ENCODE measurements around the gene CITED4. TPM values are rescaled to one million over a fixed set of nuclear protein-coding genes. Genes with fewer than 3 reads are reported as not detected.

Gene CITED4
- total and polyA plus RNA-seq, 2 donors (not counting 1 experiment from before 2014, with no cell fraction given): 0.20 to 1.7 TPM

- no peak for DNase-seq (ENCODE audit: low read depth in 2 of 2)
- no peaks in the 10 kb centered on the region for H3K36me3 ChIP-seq (ENCODE audit: control insufficient read depth, insufficient read depth, low read length)
- no peak overlapping the region for H2AFZ ChIP-seq (ENCODE audit: low read length)
- no peak overlapping the region for H3K4me2 ChIP-seq (ENCODE audit: extremely low read depth, insufficient read depth, low read length)
- H3K4me1 ChIP-seq (ENCODE audit: control insufficient read depth, extremely low read depth, insufficient read depth, low read length): no peaks in the 10 kb centered on the region
- H3K27me3 ChIP-seq (ENCODE audit: control insufficient read depth, insufficient read depth, low read length): peaks cover 2% of the 10 kb centered on the region
- H4K20me1 ChIP-seq (ENCODE audit: control insufficient read depth, extremely low read depth, insufficient read depth, low read length): no peaks in the 10 kb centered on the region
- H3K9me3 ChIP-seq (ENCODE audit: control insufficient read depth, insufficient read depth, low read depth, low read length): no peaks in the 10 kb centered on the region
- H3K4me3 ChIP-seq (replicated peaks in 1 of 4; ENCODE audit: control extremely low read depth in 1 of 4, insufficient read depth in 1 of 4, low read depth in 3 of 4, low read length in 4 of 4): no peak overlapping the region
- no peak overlapping the region for H3K27ac ChIP-seq (ENCODE audit: insufficient read depth, low read length)
- TF ChIP-seq, protein P1, sequence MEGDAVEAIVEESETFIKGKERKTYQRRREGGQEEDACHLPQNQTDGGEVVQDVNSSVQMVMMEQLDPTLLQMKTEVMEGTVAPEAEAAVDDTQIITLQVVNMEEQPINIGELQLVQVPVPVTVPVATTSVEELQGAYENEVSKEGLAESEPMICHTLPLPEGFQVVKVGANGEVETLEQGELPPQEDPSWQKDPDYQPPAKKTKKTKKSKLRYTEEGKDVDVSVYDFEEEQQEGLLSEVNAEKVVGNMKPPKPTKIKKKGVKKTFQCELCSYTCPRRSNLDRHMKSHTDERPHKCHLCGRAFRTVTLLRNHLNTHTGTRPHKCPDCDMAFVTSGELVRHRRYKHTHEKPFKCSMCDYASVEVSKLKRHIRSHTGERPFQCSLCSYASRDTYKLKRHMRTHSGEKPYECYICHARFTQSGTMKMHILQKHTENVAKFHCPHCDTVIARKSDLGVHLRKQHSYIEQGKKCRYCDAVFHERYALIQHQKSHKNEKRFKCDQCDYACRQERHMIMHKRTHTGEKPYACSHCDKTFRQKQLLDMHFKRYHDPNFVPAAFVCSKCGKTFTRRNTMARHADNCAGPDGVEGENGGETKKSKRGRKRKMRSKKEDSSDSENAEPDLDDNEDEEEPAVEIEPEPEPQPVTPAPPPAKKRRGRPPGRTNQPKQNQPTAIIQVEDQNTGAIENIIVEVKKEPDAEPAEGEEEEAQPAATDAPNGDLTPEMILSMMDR (conservative IDR thresholded peaks at IDR 0.05 in 1 of 2, IDR thresholded peaks at IDR 0.05 in 1 of 2; ENCODE audit: low read depth in 1 of 2, low read length in 2 of 2): no peak
- TF ChIP-seq EZH2 (IDR thresholded peaks at IDR 0.05; ENCODE audit: low read length, missing control alignments): no peak
- H3K79me2 ChIP-seq (ENCODE audit: control insufficient read depth, insufficient read depth, low read length): no peaks in the 10 kb centered on the region
- H3K9ac ChIP-seq (ENCODE audit: insufficient read depth, low read length): no peak overlapping the region
These were observed 4.4 kb downstream of the CITED4 start for GRCh38 chr1:40857737-40858136.

DNA sequence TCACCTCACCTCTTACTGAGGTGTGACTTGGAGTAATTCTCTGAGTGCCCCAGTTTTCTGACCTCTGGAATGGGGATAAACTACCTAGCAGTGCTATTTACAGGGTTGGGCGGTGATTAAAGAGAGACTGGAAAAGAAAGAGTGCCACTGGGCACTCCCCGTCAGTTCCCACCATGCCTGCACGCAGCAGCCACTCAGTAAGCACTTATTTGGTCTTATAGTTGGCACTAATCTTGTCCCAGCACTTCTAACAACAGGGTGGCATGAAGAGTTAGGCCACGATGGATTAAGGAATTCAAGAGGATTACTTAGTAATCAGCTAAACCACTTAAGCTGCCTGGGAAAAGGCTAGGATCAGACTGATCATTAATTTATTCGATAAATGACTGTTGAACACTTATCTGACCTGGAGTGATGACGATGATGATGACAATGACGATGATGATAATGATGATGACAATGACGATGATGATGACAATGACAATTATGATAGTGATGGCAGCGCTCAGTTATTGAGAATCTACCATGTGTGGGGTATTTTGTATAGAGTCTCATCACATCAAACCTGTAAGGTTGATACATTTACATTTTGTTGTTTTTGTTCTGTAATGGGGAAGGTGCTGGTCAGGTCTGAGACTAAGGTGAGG, 5.4 kb downstream of the CITED4 start:
- no peak overlapping the region for H3K4me3 ChIP-seq (replicated peaks in 1 of 4; ENCODE audit: control extremely low read depth in 1 of 4, insufficient read depth in 1 of 4, low read depth in 3 of 4, low read length in 4 of 4)
- no peak overlapping the region for H3K9ac ChIP-seq (ENCODE audit: insufficient read depth, low read length)
- TF ChIP-seq, protein P1 (conservative IDR thresholded peaks at IDR 0.05 in 1 of 2, IDR thresholded peaks at IDR 0.05 in 1 of 2; ENCODE audit: low read depth in 1 of 2, low read length in 2 of 2): no peak
- TF ChIP-seq EZH2 (IDR thresholded peaks at IDR 0.05; ENCODE audit: low read length, missing control alignments): no peak
- H3K9me3 ChIP-seq (ENCODE audit: control insufficient read depth, insufficient read depth, low read depth, low read length): no peaks in the 10 kb centered on the region
- H3K36me3 ChIP-seq (ENCODE audit: control insufficient read depth, insufficient read depth, low read length): no peaks in the 10 kb centered on the region
- no peak for DNase-seq (ENCODE audit: low read depth in 2 of 2)
- no peak overlapping the region for H3K27ac ChIP-seq (ENCODE audit: insufficient read depth, low read length)
- peaks cover 2% of the 10 kb centered on the region for H3K27me3 ChIP-seq (ENCODE audit: control insufficient read depth, insufficient read depth, low read length)
- no peaks in the 10 kb centered on the region for H3K79me2 ChIP-seq (ENCODE audit: control insufficient read depth, insufficient read depth, low read length)
- H4K20me1 ChIP-seq (ENCODE audit: control insufficient read depth, extremely low read depth, insufficient read depth, low read length): no peaks in the 10 kb centered on the region
- H3K4me1 ChIP-seq (ENCODE audit: control insufficient read depth, extremely low read depth, insufficient read depth, low read length): no peaks in the 10 kb centered on the region
- H2AFZ ChIP-seq (ENCODE audit: low read length): no peak overlapping the region
- no peak overlapping the region for H3K4me2 ChIP-seq (ENCODE audit: extremely low read depth, insufficient read depth, low read length)

DNA sequence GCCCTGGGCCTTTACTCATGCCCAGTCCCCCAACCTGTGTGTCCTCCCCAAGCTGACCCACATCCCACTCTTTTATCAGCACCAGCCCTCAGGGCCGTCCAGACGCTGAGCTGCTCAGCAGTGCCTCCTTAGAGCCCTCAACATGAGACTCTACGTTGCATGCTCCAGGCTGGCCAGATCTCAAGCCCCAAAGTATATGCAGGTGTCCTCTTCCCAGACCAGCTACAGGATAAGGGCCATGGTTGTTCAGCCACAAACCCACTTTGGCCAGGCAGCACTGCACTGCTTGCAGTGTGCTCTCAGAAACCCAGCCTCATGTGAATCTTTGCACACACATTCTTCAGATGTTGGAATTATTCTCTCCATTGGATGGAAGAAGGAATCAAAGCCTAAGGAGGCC, 6.0 kb downstream of the CITED4 start:
- no peak overlapping the region for H2AFZ ChIP-seq (ENCODE audit: low read length)
- no peaks in the 10 kb centered on the region for H3K36me3 ChIP-seq (ENCODE audit: control insufficient read depth, insufficient read depth, low read length)
- H3K9ac ChIP-seq (ENCODE audit: insufficient read depth, low read length): no peak overlapping the region
- DNase-seq (ENCODE audit: low read depth in 2 of 2): no peak
- H3K27ac ChIP-seq (ENCODE audit: insufficient read depth, low read length): no peak overlapping the region
- TF ChIP-seq, protein P1 (conservative IDR thresholded peaks at IDR 0.05 in 1 of 2, IDR thresholded peaks at IDR 0.05 in 1 of 2; ENCODE audit: low read depth in 1 of 2, low read length in 2 of 2): no peak
- no peak for TF ChIP-seq EZH2 (IDR thresholded peaks at IDR 0.05; ENCODE audit: low read length, missing control alignments)
- peaks cover 2% of the 10 kb centered on the region for H3K27me3 ChIP-seq (ENCODE audit: control insufficient read depth, insufficient read depth, low read length)
- H4K20me1 ChIP-seq (ENCODE audit: control insufficient read depth, extremely low read depth, insufficient read depth, low read length): no peaks in the 10 kb centered on the region
- H3K4me3 ChIP-seq (replicated peaks in 1 of 4; ENCODE audit: control extremely low read depth in 1 of 4, insufficient read depth in 1 of 4, low read depth in 3 of 4, low read length in 4 of 4): no peak overlapping the region
- H3K79me2 ChIP-seq (ENCODE audit: control insufficient read depth, insufficient read depth, low read length): no peaks in the 10 kb centered on the region
- no peaks in the 10 kb centered on the region for H3K4me1 ChIP-seq (ENCODE audit: control insufficient read depth, extremely low read depth, insufficient read depth, low read length)
- H3K9me3 ChIP-seq (ENCODE audit: control insufficient read depth, insufficient read depth, low read depth, low read length): no peaks in the 10 kb centered on the region
- no peak overlapping the region for H3K4me2 ChIP-seq (ENCODE audit: extremely low read depth, insufficient read depth, low read length)

Data from fibroblast of lung (primary cell).